Lung (tissue), 12 donors: ENCODE measurements around the gene RASAL2. TPM values are rescaled to one million over a fixed set of nuclear protein-coding genes. Genes with fewer than 3 reads are reported as not detected.
A peak's percentile ranks its signal among the peaks of the same experiment; 100 is the strongest.

Experiments
- ATAC-seq: fragments of 200-7000 bp; cut with Tn5 transposase; one replicate; pipeline ENCODE4 v1.9.1; 2020; ENCODE audit warnings: moderate number of reproducible peaks; ENCODE audit not compliant: insufficient read depth, low FRiP score
- DNase-seq, 3 donors: peaks; one replicate each; pipeline ENCODE4 v3.0.0-alpha.2; 2013 to 2017
- H3K27ac ChIP-seq, 2 donors: one replicate each; pipeline ENCODE4 v1.5.1; 2013; ENCODE audit warnings: mild to moderate bottlenecking in 2 of 2, moderate library complexity in 2 of 2, control low read depth in 1 of 2, inconsistent platforms in 1 of 2, low read depth in 1 of 2, low read length in 1 of 2
- H3K27me3 ChIP-seq, 3 donors: one replicate each; pipeline ENCODE4 v1.5.1; 2013; ENCODE audit warnings: low read length in 2 of 3; ENCODE audit not compliant: control insufficient read depth in 3 of 3, insufficient read depth in 3 of 3
- H3K36me3 ChIP-seq, 4 donors: one replicate each; pipeline ENCODE4 v1.5.1; 2013; ENCODE audit warnings: low read length in 4 of 4, mild to moderate bottlenecking in 1 of 4, moderate library complexity in 1 of 4; ENCODE audit not compliant: control insufficient read depth in 4 of 4, insufficient read depth in 4 of 4
- H3K4me1 ChIP-seq, 5 donors: one replicate each; pipeline ENCODE4 v1.5.1; 2013; ENCODE audit warnings: low read length in 5 of 5, mild to moderate bottlenecking in 2 of 5, moderate library complexity in 1 of 5; ENCODE audit not compliant: control insufficient read depth in 5 of 5, insufficient read depth in 5 of 5
- H3K4me3 ChIP-seq: one replicate; pipeline ENCODE4 v1.5.1; 2013; ENCODE audit warnings: mild to moderate bottlenecking, control low read depth, moderate library complexity
- H3K9ac ChIP-seq, 2 donors: one replicate each; pipeline ENCODE4 v1.5.1; 2013; ENCODE audit warnings: low read length in 2 of 2, control low read depth in 1 of 2; ENCODE audit not compliant: insufficient read depth in 1 of 2
- H3K9me3 ChIP-seq, 4 donors: one replicate each; pipeline ENCODE4 v1.5.1; 2013; ENCODE audit warnings: low read length in 3 of 4, mild to moderate bottlenecking in 1 of 4, moderate library complexity in 1 of 4; ENCODE audit not compliant: control insufficient read depth in 4 of 4, insufficient read depth in 3 of 4
- CTCF ChIP-seq: IDR thresholded peaks from 2 replicates; pipeline ENCODE4 v1.5.1; 2012; ENCODE audit warnings: mild to moderate bottlenecking; ENCODE audit errors: control extremely low read depth, extremely low read depth
- WGBS, 2 donors: extraction: QIAGEN DNeasy Blood & Tissue Kit; methylation state at CpG; one replicate each; pipeline ENCODE4 v1.1.7; 2013; 5-methylcytosine and 5-hydroxymethylcytosine counted together
- polyA plus RNA-seq, 2 donors: library from polyadenylated mRNA; stranded (reverse); fragments of 200-250 nt; gene quantifications; one replicate each; pipeline ENCODE4 v1.2.1, GENCODE V29; 2013
- total RNA-seq, 2 donors: library from RNA; depleted of rRNA in 1 of 2; stranded (reverse); fragments of >200 nt in 1 of 2; gene quantifications; one replicate each; pipeline ENCODE4 v1.2.1, GENCODE V29; 2014 to 2021
- donor health status: control.
- donor health status: control.
- donor health status: Bipolar disorder and iron deficiency.
- donor health status: healthy.
- donor health status: DM: yes; HTN: yes; CAD: no.

RASAL2 gene
- total and polyA plus RNA-seq, 4 donors: 4.9 to 34.8 (median 15.8) TPM

- 95 to 97% methylated on average over 6 of the region's 6 CpGs for whole genome bisulfite sequencing, 2 donors
- H3K4me1 ChIP-seq: peaks cover 0 to 6% (median 0%) of the 10 kb centered on the region in 5 donors
- DNase-seq: no peak
- ATAC-seq: no peak
- no peak for TF ChIP-seq CTCF
- no peak overlapping the region for H3K4me3 ChIP-seq
- no peak overlapping the region for H3K27ac ChIP-seq
- H3K36me3 ChIP-seq: no peaks in the 10 kb centered on the region
- no peak overlapping the region for H3K9ac ChIP-seq
- H3K27me3 ChIP-seq: no peaks in the 10 kb centered on the region
- H3K9me3 ChIP-seq: no peaks in the 10 kb centered on the region
Measured at GRCh38 chr1:178218550-178218949, 124.6 kb downstream of the RASAL2 start.

DNA sequence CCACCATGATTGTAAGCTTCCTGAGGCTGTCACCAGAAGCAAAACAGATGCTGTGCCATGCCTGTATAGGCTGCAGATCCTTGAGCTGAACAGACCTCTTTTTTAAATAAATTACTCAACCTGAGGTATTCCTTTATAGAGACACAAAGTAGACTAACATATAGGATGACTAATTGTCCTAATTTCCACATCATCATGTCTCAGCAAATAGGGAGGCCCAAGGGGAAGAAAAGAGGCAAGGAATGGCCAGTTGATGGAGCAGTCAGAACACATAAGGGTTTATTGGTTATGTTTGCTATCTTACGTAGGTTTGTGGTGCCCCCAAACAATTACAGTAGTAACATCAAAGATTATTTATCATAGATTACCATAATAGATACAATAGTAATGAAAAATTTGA is 126.2 kb downstream of the RASAL2 start:
- Histone ChIP-seq H3K9ac (no peak overlapping the region), H3K27me3 (no peaks in the 10 kb centered on the region), H3K4me1 (peaks cover 0 to 4% (median 0%) of the 10 kb centered on the region in 5 donors), H3K4me3 (no peak overlapping the region), H3K9me3 (no peaks in the 10 kb centered on the region), H3K36me3 (no peaks in the 10 kb centered on the region), H3K27ac (no peak overlapping the region)
- WGBS, 2 donors: 93 to 95% methylated on average over 1 of the region's 1 CpG
- ATAC-seq (no peak), DNase-seq (no peak)
- TF ChIP-seq CTCF: no peak

DNA sequence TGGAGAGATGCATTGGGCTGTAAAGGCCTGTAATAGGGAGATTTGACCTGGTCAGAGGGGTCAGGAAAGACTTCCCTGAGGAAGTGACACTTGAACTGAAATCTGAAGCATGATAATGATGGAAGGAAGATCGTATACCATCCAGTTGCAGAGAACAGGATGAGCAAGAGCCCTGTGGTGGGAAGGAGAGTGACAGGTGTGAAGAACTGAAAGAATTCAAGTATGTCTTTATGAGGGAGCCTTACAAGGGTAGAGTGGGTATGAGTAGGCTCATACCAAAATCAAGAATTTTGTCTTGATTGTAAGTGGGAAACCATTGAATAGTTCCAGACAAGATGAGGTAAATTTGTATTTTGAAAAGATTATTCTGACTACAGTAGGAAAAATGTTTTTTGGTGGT is 129.4 kb downstream of the RASAL2 start:
- WGBS, 2 donors: 70 to 77% methylated on average over 1 of the region's 1 CpG
- no peak for ATAC-seq
- H3K36me3 ChIP-seq: no peaks in the 10 kb centered on the region
- no peaks in the 10 kb centered on the region for H3K9me3 ChIP-seq
- H3K27me3 ChIP-seq: no peaks in the 10 kb centered on the region
- H3K4me3 ChIP-seq: no peak overlapping the region
- H3K4me1 ChIP-seq: peaks cover 0 to 7% (median 0%) of the 10 kb centered on the region in 5 donors
- no peak for TF ChIP-seq CTCF
- no peak overlapping the region for H3K27ac ChIP-seq
- no peak overlapping the region for H3K9ac ChIP-seq
- DNase-seq: no peak

DNA sequence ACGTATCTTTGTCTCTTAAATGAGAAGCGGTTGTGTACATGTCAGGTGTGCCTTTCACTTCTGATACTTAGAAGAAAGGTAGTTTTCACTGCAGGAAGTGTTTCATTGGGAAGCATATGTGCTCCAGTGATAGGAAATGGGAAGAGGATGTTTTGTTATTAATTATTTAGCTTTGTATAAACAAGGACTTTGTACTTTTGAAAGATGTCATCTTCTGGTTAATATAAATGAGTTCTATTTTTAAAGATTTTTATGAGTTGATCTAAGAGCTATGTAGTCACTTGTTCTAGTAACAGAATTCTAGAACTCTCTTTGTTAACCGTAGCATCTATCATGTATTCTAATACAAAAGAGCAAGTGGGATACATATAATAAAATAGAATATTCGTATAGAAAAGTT is 130.5 kb downstream of the RASAL2 start:
- H3K9me3 ChIP-seq: no peaks in the 10 kb centered on the region
- H3K27ac ChIP-seq: no peak overlapping the region
- no peak overlapping the region for H3K9ac ChIP-seq
- WGBS, 2 donors: 42% methylated on average over 4 of the region's 4 CpGs
- DNase-seq (peak in 1 of 3 donors; percentile 12), ATAC-seq (no peak)
- peaks cover 0 to 7% (median 0%) of the 10 kb centered on the region in 5 donors for H3K4me1 ChIP-seq
- no peak for TF ChIP-seq CTCF
- H3K36me3 ChIP-seq: no peaks in the 10 kb centered on the region
- H3K4me3 ChIP-seq: no peak overlapping the region
- no peaks in the 10 kb centered on the region for H3K27me3 ChIP-seq
